Activated T-cell treated with anti-CD3 and anti-CD28 coated beads for 24 hours (primary cell): ENCODE measurements around the gene IL17B.
A peak's percentile ranks its signal among the peaks of the same experiment; 100 is the strongest.
"Not testable (repeated sequence)": the region's sequence is repeated elsewhere in the genome, so short reads cannot be mapped to it uniquely, and the experiment has no call there.

Source experiments
- DNase-seq: peaks from one replicate; pipeline ENCODE4 v3.0.0-alpha.2; 2020; ENCODE audit warnings: low read depth

The IL17B gene

GRCh38 chr5:149400304-149400703 lies 21.2 kb upstream of the IL17B start:
- no peak for DNase-seq

GRCh38 chr5:149399775-149400174 lies 20.7 kb upstream of the IL17B start:
- no peak for DNase-seq

GRCh38 chr5:149398747-149399266 lies 19.7 kb upstream of the IL17B start:
- not testable (repeated sequence) for DNase-seq

- DNase-seq = no peak
Measured at GRCh38 chr5:149397530-149397929, 18.4 kb upstream of the IL17B start.

GRCh38 chr5:149394996-149395395 lies 15.9 kb upstream of the IL17B start:
- not testable (repeated sequence) for DNase-seq

- no peak for DNase-seq
Measured at GRCh38 chr5:149392718-149393117, 13.6 kb upstream of the IL17B start.

- no peak for DNase-seq
Measured at GRCh38 chr5:149391524-149391923, 12.4 kb upstream of the IL17B start.

- DNase-seq = not testable (repeated sequence)
Measured at GRCh38 chr5:149391076-149391475, 12.0 kb upstream of the IL17B start.

- DNase-seq = no peak
Measured at GRCh38 chr5:149389552-149390495, 10.7 kb upstream of the IL17B start.

- no peak for DNase-seq
Measured at GRCh38 chr5:149388498-149389190, 9.6 kb upstream of the IL17B start.

- no peak for DNase-seq
Measured at GRCh38 chr5:149387982-149388381, 8.9 kb upstream of the IL17B start.

- DNase-seq = no peak
Measured at GRCh38 chr5:149387081-149387631, 8.1 kb upstream of the IL17B start.

GRCh38 chr5:149386166-149386565 lies 7.1 kb upstream of the IL17B start:
- DNase-seq = no peak

- no peak for DNase-seq
Measured at GRCh38 chr5:149383399-149383798, 4.3 kb upstream of the IL17B start.

- DNase-seq = no peak
Measured at GRCh38 chr5:149382517-149383220, 3.6 kb upstream of the IL17B start.

GRCh38 chr5:149381986-149382338 lies 2.9 kb upstream of the IL17B start:
- DNase-seq = peak; percentile 64

GRCh38 chr5:149381261-149381985 lies 2.3 kb upstream of the IL17B start:
- DNase-seq = no peak

GRCh38 chr5:149380466-149381121 lies 1.5 kb upstream of the IL17B start:
- no peak for DNase-seq

- DNase-seq = no peak
Measured at GRCh38 chr5:149379818-149380374, 804 bp upstream of the IL17B start.

GRCh38 chr5:149378241-149378820 lies 761 bp downstream of the IL17B start:
- no peak for DNase-seq
